Measurements from ENCODE around the gene TMA7B.

DNA sequence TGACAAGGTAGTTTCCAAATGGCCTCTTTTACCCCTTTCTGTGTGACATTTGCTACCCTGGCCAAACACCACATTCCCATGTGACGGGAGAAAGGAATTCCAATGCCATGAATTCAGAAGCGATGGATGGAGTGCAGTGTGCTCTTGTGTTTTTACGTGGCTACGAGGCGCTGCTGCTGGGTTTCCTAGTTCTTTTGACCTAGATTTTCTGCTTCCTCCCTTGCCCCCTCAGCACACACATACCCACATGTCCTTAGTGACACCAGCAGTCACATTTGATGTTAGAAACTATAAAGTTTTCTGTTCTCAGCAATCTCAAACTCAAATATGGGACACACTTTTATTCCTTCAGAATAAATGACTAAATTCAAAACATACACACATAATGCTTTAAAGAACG is 7.8 kb upstream of the TMA7B start:
- TF ChIP-seq, protein P1, sequence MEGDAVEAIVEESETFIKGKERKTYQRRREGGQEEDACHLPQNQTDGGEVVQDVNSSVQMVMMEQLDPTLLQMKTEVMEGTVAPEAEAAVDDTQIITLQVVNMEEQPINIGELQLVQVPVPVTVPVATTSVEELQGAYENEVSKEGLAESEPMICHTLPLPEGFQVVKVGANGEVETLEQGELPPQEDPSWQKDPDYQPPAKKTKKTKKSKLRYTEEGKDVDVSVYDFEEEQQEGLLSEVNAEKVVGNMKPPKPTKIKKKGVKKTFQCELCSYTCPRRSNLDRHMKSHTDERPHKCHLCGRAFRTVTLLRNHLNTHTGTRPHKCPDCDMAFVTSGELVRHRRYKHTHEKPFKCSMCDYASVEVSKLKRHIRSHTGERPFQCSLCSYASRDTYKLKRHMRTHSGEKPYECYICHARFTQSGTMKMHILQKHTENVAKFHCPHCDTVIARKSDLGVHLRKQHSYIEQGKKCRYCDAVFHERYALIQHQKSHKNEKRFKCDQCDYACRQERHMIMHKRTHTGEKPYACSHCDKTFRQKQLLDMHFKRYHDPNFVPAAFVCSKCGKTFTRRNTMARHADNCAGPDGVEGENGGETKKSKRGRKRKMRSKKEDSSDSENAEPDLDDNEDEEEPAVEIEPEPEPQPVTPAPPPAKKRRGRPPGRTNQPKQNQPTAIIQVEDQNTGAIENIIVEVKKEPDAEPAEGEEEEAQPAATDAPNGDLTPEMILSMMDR (IDR thresholded peaks at IDR 0.05) = no peak
- TF ChIP-seq EZH2 (IDR thresholded peaks at IDR 0.05) = no peak
